ENCODE measurements around the gene TNRC6C.

DNA sequence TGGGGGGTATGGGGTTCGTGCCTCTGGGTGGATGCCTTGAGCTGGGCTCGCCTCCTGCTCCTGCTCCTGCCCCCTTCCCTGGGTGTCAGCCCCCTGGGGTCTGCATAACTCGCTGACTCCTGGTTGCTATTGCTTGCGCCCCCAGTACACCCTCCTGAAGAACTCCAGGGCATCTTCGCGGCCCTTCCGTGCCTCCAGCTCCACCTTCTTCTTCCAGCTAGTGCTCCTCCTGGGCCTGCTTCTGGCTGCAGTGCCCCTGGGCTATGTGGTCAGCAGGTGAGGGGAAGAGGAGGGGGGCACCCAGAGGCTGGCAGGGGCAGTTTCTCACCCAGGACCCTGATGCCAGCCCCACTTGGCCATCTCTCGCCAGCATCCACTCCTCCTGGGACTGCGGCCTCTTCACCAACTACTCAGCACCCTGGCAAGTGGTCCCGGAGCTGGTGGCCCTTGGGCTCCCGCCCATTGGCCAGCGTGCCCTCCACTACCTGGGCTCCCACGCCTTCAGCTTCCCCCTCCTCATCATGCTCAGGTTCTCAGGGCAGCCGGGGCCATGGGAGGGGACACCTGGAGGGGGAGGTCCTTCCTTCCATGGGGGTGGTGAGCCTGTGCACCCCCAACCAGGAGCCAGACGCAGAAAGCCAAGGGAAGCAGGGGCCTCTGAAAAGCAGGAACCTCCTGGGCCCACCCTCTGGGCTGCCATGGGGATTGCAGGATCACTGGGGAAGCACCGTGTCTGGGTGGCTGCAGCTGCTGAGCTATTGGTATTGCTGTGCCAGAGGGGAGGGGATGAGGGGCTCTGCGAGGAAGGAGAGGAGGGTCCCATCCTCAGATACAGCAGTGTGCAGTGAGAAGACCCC, 179.9 kb downstream of the TNRC6C start:
- no peak for TF ChIP-seq POLR2A (IDR thresholded peaks at IDR 0.05; ENCODE audit: low read length)
- TF ChIP-seq GATA1 (IDR thresholded peaks at IDR 0.05; ENCODE audit: low read depth, low read length), result no peak

Data from erythroblast (primary cell).